Naive thymus-derived CD4-positive, alpha-beta T cell (primary cell): ENCODE data around the gene REX1BD. TPM values are rescaled to one million over a fixed set of nuclear protein-coding genes. Genes with fewer than 3 reads are reported as not detected.

ENCODE experiments used
- ATAC-seq: fragments of 150-1000 bp; cut with Tn5 transposase; 2 replicates; pipeline ENCODE4 v1.10.0; 2021; ENCODE audit warnings: mild to moderate bottlenecking, moderate library complexity
- CTCF ChIA-PET: fragments of 350-600 bp; sonication (Branson Sonifier 250); formaldehyde crosslinking; loops from one replicate; lab custom pipeline; 2021; ENCODE audit warnings: antibody characterized with exemption; lab: Charles Lee
- POLR2A ChIA-PET: fragments of 350-600 bp; sonication (Branson Sonifier 250); formaldehyde crosslinking; loops from one replicate; lab custom pipeline; 2021; ENCODE audit warnings: antibody characterized with exemption, inconsistent platforms; lab: Charles Lee
- DNase-seq, 9 donors: peaks; one replicate each; pipeline versions ENCODE4 v3.0.0 to v3.0.0-alpha.2; 2020 to 2022; ENCODE audit warnings: mixed read lengths in 1 of 9
- H3K27ac ChIP-seq: one replicate; pipeline ENCODE4 v1.7.0; 2013; ENCODE audit warnings: mild to moderate bottlenecking, low read depth, low read length, moderate library complexity
- H3K27me3 ChIP-seq, 2 donors: one replicate each; pipeline ENCODE4 v1.7.0; 2013; ENCODE audit warnings: low read length in 2 of 2, mild to moderate bottlenecking in 2 of 2, moderate library complexity in 2 of 2; ENCODE audit not compliant: control insufficient read depth in 2 of 2, insufficient read depth in 2 of 2
- H3K36me3 ChIP-seq, 3 experiments: 1 replicate in 2 of 3; 2 replicates in 1 of 3; pipeline ENCODE4 v1.7.0; 2013; ENCODE audit warnings: low read length in 3 of 3, mild to moderate bottlenecking in 3 of 3, moderate library complexity in 1 of 3; ENCODE audit not compliant: insufficient read depth in 3 of 3, control insufficient read depth in 2 of 3
- H3K4me1 ChIP-seq, 2 donors: one replicate each; pipeline ENCODE4 v1.7.0; 2013; ENCODE audit warnings: low read length in 2 of 2, mild to moderate bottlenecking in 2 of 2, moderate library complexity in 1 of 2; ENCODE audit not compliant: control insufficient read depth in 2 of 2, insufficient read depth in 2 of 2
- H3K4me3 ChIP-seq: 2 replicates; pipeline ENCODE4 v1.7.0; 2013; ENCODE audit warnings: mild to moderate bottlenecking, low read length
- H3K9me3 ChIP-seq, 3 experiments: 1 replicate in 2 of 3; 2 replicates in 1 of 3; pipeline ENCODE4 v1.7.0; 2013; ENCODE audit warnings: low read length in 3 of 3; ENCODE audit not compliant: control insufficient read depth in 2 of 3
- H3K27ac Mint-ChIP-seq, 9 donors: one replicate each; pipeline ENCODE4 v1.8.0; 2020 to 2022; ENCODE audit warnings: mixed read lengths in 9 of 9, mild to moderate bottlenecking in 8 of 9, moderate library complexity in 5 of 9, inconsistent platforms in 2 of 9
- H3K27me3 Mint-ChIP-seq, 5 donors: one replicate each; pipeline ENCODE4 v1.8.0; 2021 to 2022; ENCODE audit warnings: mixed read lengths in 5 of 5, mild to moderate bottlenecking in 1 of 5
- H3K36me3 Mint-ChIP-seq, 5 donors: one replicate each; pipeline ENCODE4 v1.8.0; 2020 to 2022; ENCODE audit warnings: mixed read lengths in 5 of 5, mild to moderate bottlenecking in 3 of 5, inconsistent platforms in 1 of 5
- H3K4me1 Mint-ChIP-seq, 7 donors: one replicate each; pipeline ENCODE4 v1.8.0; 2020 to 2022; ENCODE audit warnings: mixed read lengths in 7 of 7, mild to moderate bottlenecking in 3 of 7, inconsistent platforms in 1 of 7
- H3K4me3 Mint-ChIP-seq, 10 donors: one replicate each; pipeline ENCODE4 v1.8.0; 2020 to 2022; ENCODE audit warnings: mild to moderate bottlenecking in 10 of 10, mixed read lengths in 10 of 10, moderate library complexity in 6 of 10, inconsistent platforms in 2 of 10
- H3K9me3 Mint-ChIP-seq, 11 donors: one replicate each; pipeline ENCODE4 v1.8.0; 2020 to 2022; ENCODE audit warnings: mixed read lengths in 11 of 11, mild to moderate bottlenecking in 4 of 11, inconsistent platforms in 1 of 11, moderate library complexity in 1 of 11
- intact Hi-C, 2 donors: fragments of 100-400 bp; cut with micrococcal nuclease; formaldehyde crosslinking; loops; one replicate each; pipeline ENCODE4 v1.15.1; 2023
- polyA plus RNA-seq, 2 donors: library from polyadenylated mRNA; unstranded; fragments of 300-500 nt; fragmentation: Illumina TruSeq; gene quantifications; one replicate each; pipeline ENCODE4 v1.2.3, GENCODE V29; 2021
- total RNA-seq, 6 experiments: library from RNA in 5 of 6; stranded (reverse) in 5 of 6; gene quantifications; 1 replicate in 5 of 6; 2 replicates in 1 of 6; pipeline ENCODE4 v1.2.3 and lab custom pipeline; 2021 to 2026

REX1BD gene
- total and polyA plus RNA-seq, 7 experiments from 2014 or later: 83.9 to 197 (median 151) TPM

DNA sequence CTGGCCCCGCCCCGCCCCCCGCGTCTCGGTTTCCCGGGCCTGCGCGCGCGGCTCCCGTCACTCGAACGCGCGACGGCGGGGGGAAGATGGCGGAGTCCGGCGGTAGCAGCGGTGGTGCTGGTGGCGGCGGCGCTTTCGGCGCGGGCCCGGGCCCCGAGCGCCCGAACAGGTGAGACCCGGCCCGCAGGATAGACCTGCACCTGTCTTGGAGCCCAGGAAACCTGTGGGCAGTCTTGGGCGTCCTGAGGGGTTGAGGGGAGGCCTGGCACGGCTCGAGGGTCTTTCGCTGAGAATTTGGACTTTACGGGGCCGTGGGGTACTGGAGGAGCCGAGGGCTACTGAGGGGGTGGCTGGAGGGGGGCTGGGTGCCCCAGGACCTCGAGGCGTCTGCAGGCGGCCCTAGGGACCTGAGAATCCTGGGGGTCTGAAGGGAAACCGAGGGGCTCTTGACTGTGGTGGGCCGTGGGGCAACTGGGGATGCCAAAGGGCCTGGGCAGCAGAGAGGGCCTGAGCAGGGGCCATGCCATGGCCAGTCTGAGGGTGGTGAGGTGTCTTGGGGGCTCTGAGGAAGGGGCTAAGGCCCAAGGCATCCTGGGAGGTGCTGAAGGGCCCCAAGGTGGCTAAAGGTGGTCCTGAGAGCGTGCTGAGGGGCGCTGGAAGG is 48.5 kb downstream of the REX1BD start, which contains the start of gene KLHL26:
Gene KLHL26, plus strand, starts transcription at position 60 of the 661 bp plus-strand sequence. Its CDS starts 27 bp downstream, at position 87.
- CTCF ChIA-PET: no interaction called here
- intact Hi-C loops: loop anchor here (1.0 to 5.0 kb wide), 17 partner anchors 25 to 770 kb away; partner anchors contain the start of genes ARMC6 (in 2 of the 2), COPE (in 2 of the 2), CRTC1 (in 2 of the 2) and DDX49 (in 2 of the 2)
- H3K27ac Mint-ChIP-seq: peak within 1 kb of the TSS; percentile 70 to 96 (median 90)

DNA sequence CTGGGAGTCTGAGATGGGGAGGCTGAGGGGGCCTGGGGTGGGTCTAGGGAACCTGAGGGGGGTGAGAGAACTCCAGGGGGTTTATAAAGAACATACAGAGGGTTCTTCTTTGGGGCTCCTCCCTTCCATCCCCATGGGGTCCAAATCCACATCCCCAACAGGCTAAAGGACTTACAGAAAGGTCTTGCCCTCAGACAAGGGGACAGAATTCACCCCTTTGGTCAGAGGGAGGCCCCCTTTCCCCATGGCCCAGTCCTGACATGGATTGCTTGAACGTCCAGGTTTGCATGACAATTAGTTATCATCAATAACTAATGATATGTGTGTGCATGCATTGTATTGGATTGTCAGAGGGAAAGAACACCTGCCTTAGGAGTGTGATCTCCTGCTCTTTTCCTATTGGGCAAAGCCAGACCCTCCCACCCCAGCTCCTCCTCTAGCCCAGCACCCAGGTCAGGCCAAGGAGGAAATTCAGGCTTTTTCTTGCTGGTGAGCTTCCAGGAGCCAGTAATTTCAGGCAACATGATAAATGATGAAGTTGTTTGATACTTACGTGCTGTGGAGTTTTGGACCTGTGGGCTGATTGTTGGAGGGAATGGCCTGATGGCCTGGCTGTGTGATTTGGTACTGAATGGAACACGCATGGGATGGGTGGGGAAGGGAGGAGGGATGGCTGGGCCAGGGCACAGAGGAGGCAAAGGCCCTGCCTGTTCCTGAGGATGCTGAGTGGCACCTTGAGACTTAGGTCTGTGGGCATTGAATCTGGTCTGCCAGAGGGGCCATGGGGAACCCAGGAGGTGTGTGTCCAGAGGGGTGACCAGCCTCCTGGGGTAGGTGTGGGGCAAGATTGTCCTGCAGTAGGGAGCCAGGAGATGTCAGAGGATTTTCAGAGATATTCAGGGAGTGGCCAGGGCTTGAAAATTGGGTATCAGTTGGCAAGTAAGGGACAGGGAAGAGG is 49.4 kb downstream of the REX1BD start:
- Histone ChIP-seq H3K27ac (peak overlapping the region; percentile 88), H3K9me3 (no peaks in the 10 kb centered on the region), H3K27me3 (no peaks in the 10 kb centered on the region), H3K4me3 (peak overlapping the region; percentile 83), H3K36me3 (peaks cover 0 to 5% (median 0%) of the 10 kb centered on the region in 3 experiments), H3K4me1 (peaks cover 6 to 19% of the 10 kb centered on the region in 2 donors)
- DNase-seq (peak in 2 of 9 donors; percentile 12 to 14), ATAC-seq (no peak)
- Mint-ChIP-seq H3K9me3 (peaks cover 0 to 5% (median 0%) of the 10 kb centered on the region in 11 donors), H3K36me3 (no peaks in the 10 kb centered on the region), H3K27ac (peak overlapping the region; percentile 70 to 96 (median 89)), H3K27me3 (peaks cover 0 to 18% (median 3%) of the 10 kb centered on the region in 5 donors), H3K4me3 (peak overlapping the region; percentile 71 to 100 (median 88)), H3K4me1 (peaks cover 23 to 53% (median 36%) of the 10 kb centered on the region in 7 donors)
- intact Hi-C loops: loop anchor here (2.0 to 5.0 kb wide), 5 partner anchors 49 to 769 kb away; partner anchors contain the start of genes FKBP8 (in 1 of the 2), GATAD2A (in 1 of the 2), ISYNA1 (in 1 of the 2) and REX1BD (in 1 of the 2)
- ChIA-PET POLR2A (interaction anchor here (0.6 to 0.9 kb wide), 3 partner anchors 66 to 282 kb away, joined by 3 to 4 read pairs (median 3); partner anchors contain the start of genes COPE and DDX49), CTCF (no interaction called here)

More for the DNA sequence above, 48.5 kb downstream of the REX1BD start, which contains the start of gene KLHL26:
- Histone ChIP-seq H3K4me1 (peaks cover 6 to 19% of the 10 kb centered on the region in 2 donors), H3K36me3 (peaks cover 0 to 5% (median 0%) of the 10 kb centered on the region in 3 experiments), H3K4me3 (peak within 1 kb of the TSS; percentile 83), H3K9me3 (no peaks in the 10 kb centered on the region), H3K27ac (peak within 1 kb of the TSS; percentile 88), H3K27me3 (no peaks in the 10 kb centered on the region)
- H3K4me3 Mint-ChIP-seq: peak within 1 kb of the TSS; percentile 71 to 100 (median 88)
- POLR2A ChIA-PET: no interaction called here
- DNase-seq: peak in 1 of 9 donors; percentile 10
- ATAC-seq: no peak
- no peaks in the 10 kb centered on the region for H3K36me3 Mint-ChIP-seq
- H3K27me3 Mint-ChIP-seq: peaks cover 0 to 18% (median 3%) of the 10 kb centered on the region in 5 donors
- peaks cover 23 to 51% (median 36%) of the 10 kb centered on the region in 7 donors for H3K4me1 Mint-ChIP-seq
- H3K9me3 Mint-ChIP-seq: peaks cover 0 to 4% (median 0%) of the 10 kb centered on the region in 11 donors

DNA sequence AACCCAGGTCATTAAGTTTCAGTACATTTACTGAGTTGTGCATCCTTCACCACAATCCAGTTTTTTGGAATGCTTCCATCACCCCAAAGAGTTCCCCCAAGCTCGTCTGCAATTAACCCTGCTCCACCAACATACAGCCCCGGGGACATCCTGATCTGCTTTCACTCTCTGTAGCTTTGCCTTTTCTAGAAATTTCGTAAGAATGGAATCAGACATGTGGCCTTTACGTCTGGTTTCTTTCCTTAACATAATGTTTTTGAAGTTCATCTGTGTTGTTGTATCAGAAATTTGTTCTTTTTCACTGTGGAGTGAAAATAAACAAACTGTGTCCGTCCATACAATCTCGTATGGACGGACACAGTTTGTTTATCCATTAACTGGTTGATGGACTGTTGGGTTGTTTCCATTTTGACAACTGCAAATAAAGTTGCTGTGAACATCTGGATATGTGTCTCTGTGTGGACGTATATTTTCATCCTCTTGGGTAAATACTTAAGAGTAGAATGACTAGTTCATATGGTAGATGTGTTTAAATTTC is 51.2 kb downstream of the REX1BD start:
- CTCF ChIA-PET: no interaction called here

More for the DNA sequence above, 51.2 kb downstream of the REX1BD start:
- Mint-ChIP-seq H3K4me1 (peaks cover 19 to 61% (median 43%) of the 10 kb centered on the region in 7 donors), H3K27me3 (peaks cover 0 to 9% (median 0%) of the 10 kb centered on the region in 5 donors), H3K9me3 (peaks cover 0 to 5% (median 0%) of the 10 kb centered on the region in 11 donors), H3K4me3 (peak overlapping the region in 1 of 10 donors; percentile 6), H3K27ac (peak overlapping the region in 2 of 9 donors; percentile 45 to 72), H3K36me3 (peaks cover 0 to 7% (median 0%) of the 10 kb centered on the region in 5 donors)
- DNase-seq (no peak), ATAC-seq (no peak)
- intact Hi-C loops: loop anchor here (5.0 kb wide), 4 partner anchors 97 to 768 kb away; partner anchors contain the start of genes FKBP8 (in 1 of the 2), GATAD2A (in 1 of the 2) and ISYNA1 (in 1 of the 2)
- H3K36me3 ChIP-seq: peaks cover 0 to 5% (median 0%) of the 10 kb centered on the region in 3 experiments
- H3K27me3 ChIP-seq: no peaks in the 10 kb centered on the region
- H3K27ac ChIP-seq: no peak overlapping the region
- no peak overlapping the region for H3K4me3 ChIP-seq
- H3K4me1 ChIP-seq: peaks cover 6 to 17% of the 10 kb centered on the region in 2 donors
- H3K9me3 ChIP-seq: no peaks in the 10 kb centered on the region
- POLR2A ChIA-PET: interaction anchor here (0.9 kb wide), 1 partner anchor 68 kb away, joined by 4 read pairs; the partner anchor contains the start of gene UBA52

Other genes starting within 250 kb of the REX1BD start
- 10 to 100 TPM; 26.6 to 57.1 (median 43.8) TPM for gene PGPEP1, start 248.2 kb upstream of the REX1BD start, total RNA-seq
- gene PGPEP1, start 248.2 kb upstream of the REX1BD start, polyA plus RNA-seq: 10 to 100 TPM in 1 of 2 donors, 1 to 10 TPM in 1; 9.4 to 11.1 TPM
- gene GDF15, start 202.6 kb upstream of the REX1BD start, total RNA-seq: under 1 TPM in 4 of 5 experiments, not detected in 1; 0.32 to 0.73 (median 0.58) TPM
- gene GDF15, start 202.6 kb upstream of the REX1BD start, polyA plus RNA-seq: not detected
- 10 to 100 TPM in 1 of 5 experiments, 1 to 10 TPM in 2, under 1 TPM in 2; 0.15 to 68.6 (median 1.2) TPM for gene LRRC25, start 191.2 kb upstream of the REX1BD start, total RNA-seq
- gene LRRC25, start 191.2 kb upstream of the REX1BD start, polyA plus RNA-seq: under 1 TPM; 0.20 to 0.44 TPM
- gene SSBP4, start 169.4 kb upstream of the REX1BD start, total RNA-seq: 100 to 1,000 TPM in 1 of 5 experiments, 10 to 100 TPM in 4; 27.0 to 185 (median 40.7) TPM
- 10 to 100 TPM; 33.5 to 42.8 TPM for gene SSBP4, start 169.4 kb upstream of the REX1BD start, polyA plus RNA-seq
- 10 to 100 TPM in 4 of 5 experiments, 1 to 10 TPM in 1; 9.5 to 42.5 (median 42.0) TPM for gene ISYNA1, start 150.7 kb upstream of the REX1BD start, total RNA-seq
- 10 to 100 TPM; 21.9 to 29.0 TPM for gene ISYNA1, start 150.7 kb upstream of the REX1BD start, polyA plus RNA-seq
- 10 to 100 TPM; 18.9 to 70.4 (median 25.0) TPM for gene ELL, start 66.7 kb upstream of the REX1BD start, total RNA-seq
- gene ELL, start 66.7 kb upstream of the REX1BD start, polyA plus RNA-seq: 10 to 100 TPM in 1 of 2 donors, 1 to 10 TPM in 1; 8.9 to 12.6 TPM
- 100 to 1,000 TPM; 137 to 241 (median 221) TPM for gene FKBP8, start 45.2 kb upstream of the REX1BD start, total RNA-seq
- 100 to 1,000 TPM in 1 of 2 donors, 10 to 100 TPM in 1; 96.9 to 155 TPM for gene FKBP8, start 45.2 kb upstream of the REX1BD start, polyA plus RNA-seq
- gene KXD1, start 30.9 kb upstream of the REX1BD start, total RNA-seq: 100 to 1,000 TPM in 2 of 5 experiments, 10 to 100 TPM in 3; 74.7 to 108 (median 99.9) TPM
- 10 to 100 TPM; 70.3 to 78.5 TPM for gene KXD1, start 30.9 kb upstream of the REX1BD start, polyA plus RNA-seq
- 1,000 to 10,000 TPM; 1,563 to 2,429 (median 2,196) TPM for gene UBA52, start 16.9 kb upstream of the REX1BD start, total RNA-seq
- 1,000 to 10,000 TPM; 2,042 to 2,197 TPM for gene UBA52, start 16.9 kb upstream of the REX1BD start, polyA plus RNA-seq
- not detected for gene CRLF1, start 18.0 kb downstream of the REX1BD start, total RNA-seq
- under 1 TPM; 0.28 to 0.49 TPM for gene CRLF1, start 18.0 kb downstream of the REX1BD start, polyA plus RNA-seq
- gene TMEM59L, start 24.1 kb downstream of the REX1BD start, total RNA-seq: under 1 TPM in 2 of 5 experiments, not detected in 3; 0.22 to 0.24 TPM
- gene TMEM59L, start 24.1 kb downstream of the REX1BD start, polyA plus RNA-seq: under 1 TPM; 0.37 to 0.74 TPM
- gene KLHL26, start 48.2 kb downstream of the REX1BD start, total RNA-seq: 10 to 100 TPM in 4 of 5 experiments, 1 to 10 TPM in 1; 9.5 to 16.3 (median 12.7) TPM
- 1 to 10 TPM; 3.7 to 6.1 TPM for gene KLHL26, start 48.2 kb downstream of the REX1BD start, polyA plus RNA-seq
- 10 to 100 TPM in 4 of 5 experiments, 1 to 10 TPM in 1; 8.4 to 23.4 (median 22.3) TPM for gene CRTC1, start 94.9 kb downstream of the REX1BD start, total RNA-seq
- gene CRTC1, start 94.9 kb downstream of the REX1BD start, polyA plus RNA-seq: 1 to 10 TPM in 1 of 2 donors, under 1 TPM in 1; 0.97 to 1.7 TPM
- not detected for gene COMP, start 202.5 kb downstream of the REX1BD start, total RNA-seq
- gene COMP, start 202.5 kb downstream of the REX1BD start, polyA plus RNA-seq: not detected
- 100 to 1,000 TPM in 4 of 5 experiments, 10 to 100 TPM in 1; 98.7 to 148 (median 113) TPM for gene UPF1, start 243.2 kb downstream of the REX1BD start, total RNA-seq
- 10 to 100 TPM in 1 of 2 donors, 1 to 10 TPM in 1; 7.7 to 25.3 TPM for gene UPF1, start 243.2 kb downstream of the REX1BD start, polyA plus RNA-seq